H9 (cell line): ENCODE data around the gene PPWD1. TPM values are rescaled to one million over a fixed set of nuclear protein-coding genes. Genes with fewer than 3 reads are reported as not detected.

Source experiments
- DNase-seq: peaks from one replicate; pipeline ENCODE4 v3.0.0-alpha.2; 2017
- H2AFZ ChIP-seq: one replicate; pipeline ENCODE4 v1.6.1; 2013; ENCODE audit warnings: mild to moderate bottlenecking, low read length, control low read depth, moderate library complexity
- H2AK5ac ChIP-seq: 2 replicates; pipeline ENCODE4 v1.6.1; 2013; ENCODE audit warnings: low read length, control low read depth, mixed read lengths; ENCODE audit not compliant: insufficient read length
- H2BK120ac ChIP-seq: one replicate; pipeline ENCODE4 v1.6.1; 2013; ENCODE audit warnings: low read depth, mild to moderate bottlenecking, low read length, control low read depth, inconsistent platforms; ENCODE audit not compliant: poor library complexity, severe bottlenecking
- H2BK12ac ChIP-seq: 2 replicates; pipeline ENCODE4 v1.6.1; 2013; ENCODE audit warnings: low read length, control low read depth, mixed read lengths, low read depth; ENCODE audit not compliant: insufficient read length
- H2BK15ac ChIP-seq: 2 replicates; pipeline ENCODE4 v1.6.1; 2013; ENCODE audit warnings: low read depth, low read length, control low read depth
- H2BK20ac ChIP-seq: one replicate; pipeline ENCODE4 v1.6.1; 2013; ENCODE audit warnings: low read depth, mild to moderate bottlenecking, low read length, control low read depth, inconsistent platforms; ENCODE audit not compliant: poor library complexity, severe bottlenecking
- H2BK5ac ChIP-seq: 2 replicates; pipeline ENCODE4 v1.6.1; 2013; ENCODE audit warnings: low read length, control low read depth, mixed read lengths; ENCODE audit not compliant: insufficient read length
- H3K14ac ChIP-seq: 2 replicates; pipeline ENCODE4 v1.6.1; 2013; ENCODE audit warnings: low read length, control low read depth; ENCODE audit not compliant: insufficient read depth
- H3K18ac ChIP-seq: 2 replicates; pipeline ENCODE4 v1.6.1; 2013; ENCODE audit warnings: low read depth, mild to moderate bottlenecking, mixed read lengths, low read length, control low read depth; ENCODE audit not compliant: insufficient read length
- H3K23ac ChIP-seq: 2 replicates; pipeline ENCODE4 v1.6.1; 2013; ENCODE audit warnings: low read length, control low read depth, mixed read lengths, low read depth; ENCODE audit not compliant: insufficient read length
- H3K23me2 ChIP-seq: 2 replicates; pipeline ENCODE4 v1.6.1; 2013; ENCODE audit warnings: low read depth, mild to moderate bottlenecking, mixed read lengths, low read length, control low read depth; ENCODE audit not compliant: insufficient read length, poor library complexity, severe bottlenecking
- H3K27ac ChIP-seq: 2 replicates; pipeline ENCODE4 v1.5.1; 2013; ENCODE audit warnings: low read length, control low read depth, mixed read lengths, low read depth; ENCODE audit not compliant: insufficient read length
- H3K27me3 ChIP-seq: 2 replicates; pipeline ENCODE4 v1.6.1; 2013; ENCODE audit warnings: low read length, control low read depth, inconsistent platforms; ENCODE audit not compliant: insufficient read depth
- H3K4ac ChIP-seq: 2 replicates; pipeline ENCODE4 v1.6.1; 2013; ENCODE audit warnings: low read depth, mild to moderate bottlenecking, control low read depth, inconsistent platforms, low read length, moderate library complexity
- H3K4me1 ChIP-seq: 2 replicates; pipeline ENCODE4 v1.6.1; 2013; ENCODE audit warnings: low read length, control low read depth, inconsistent platforms; ENCODE audit not compliant: insufficient read depth
- H3K4me2 ChIP-seq: 2 replicates; pipeline ENCODE4 v1.6.1; 2013; ENCODE audit warnings: low read length, control low read depth, mixed read lengths; ENCODE audit not compliant: insufficient read length, insufficient read depth
- H3K56ac ChIP-seq: 2 replicates; pipeline ENCODE4 v1.6.1; 2013; ENCODE audit warnings: low read depth, mild to moderate bottlenecking, mixed read lengths, low read length, control low read depth; ENCODE audit not compliant: insufficient read length
- H3K79me1 ChIP-seq: 2 replicates; pipeline ENCODE4 v1.6.1; 2013; ENCODE audit warnings: low read depth, mild to moderate bottlenecking, moderate library complexity, low read length, control low read depth, inconsistent platforms; ENCODE audit not compliant: insufficient read depth, poor library complexity, severe bottlenecking
- H3K79me2 ChIP-seq: 2 replicates; pipeline ENCODE4 v1.6.1; 2013; ENCODE audit warnings: low read length, control low read depth, inconsistent platforms; ENCODE audit not compliant: insufficient read depth
- H3K9ac ChIP-seq: 2 replicates; pipeline ENCODE4 v1.6.1; 2013; ENCODE audit warnings: low read length, control low read depth, mixed read lengths; ENCODE audit not compliant: insufficient read length; ENCODE audit errors: extremely low read depth
- H3K9me3 ChIP-seq: one replicate; pipeline ENCODE4 v1.6.1; 2013; ENCODE audit warnings: low read depth, low read length, inconsistent platforms; ENCODE audit not compliant: control insufficient read depth
- H3T11ph ChIP-seq: one replicate; pipeline ENCODE4 v1.6.1; 2013; ENCODE audit warnings: mild to moderate bottlenecking, low read length, control low read depth, inconsistent platforms
- H4K20me1 ChIP-seq: one replicate; pipeline ENCODE4 v1.6.1; 2013; ENCODE audit not compliant: control insufficient read depth, insufficient read length, insufficient read depth
- H4K5ac ChIP-seq: 2 replicates; pipeline ENCODE4 v1.6.1; 2013; ENCODE audit warnings: low read depth, mild to moderate bottlenecking, mixed read lengths, low read length, control low read depth; ENCODE audit not compliant: insufficient read length
- H4K8ac ChIP-seq: replicated peaks from 2 replicates; pipeline ENCODE4 v1.6.1; 2013; ENCODE audit warnings: low read length, control low read depth, mixed read lengths, low read depth; ENCODE audit not compliant: insufficient read length
- H4K91ac ChIP-seq: 2 replicates; pipeline ENCODE4 v1.6.1; 2013; ENCODE audit warnings: low read depth, mild to moderate bottlenecking, moderate library complexity, mixed read lengths, low read length, control low read depth; ENCODE audit not compliant: insufficient read length
- H3K27ac Mint-ChIP-seq, 3 experiments: 2 replicates in 2 of 3; 3 replicates in 1 of 3; pipeline ENCODE4 v1.8.0; 2020 to 2021; ENCODE audit warnings: mixed read lengths in 3 of 3, mild to moderate bottlenecking in 1 of 3, moderate library complexity in 1 of 3
- H3K27me3 Mint-ChIP-seq: 2 replicates; pipeline ENCODE4 v1.8.0; 2021; ENCODE audit warnings: low read depth, mild to moderate bottlenecking, moderate library complexity, mixed read lengths
- H3K36me3 Mint-ChIP-seq, 3 experiments: 2 replicates in 2 of 3; 3 replicates in 1 of 3; pipeline ENCODE4 v1.8.0; 2020 to 2021; ENCODE audit warnings: low read depth in 3 of 3, mixed read lengths in 3 of 3; ENCODE audit not compliant: insufficient read depth in 1 of 3
- H3K4me1 Mint-ChIP-seq, 2 experiments: 2 replicates each; pipeline ENCODE4 v1.8.0; 2020; ENCODE audit warnings: mixed read lengths in 2 of 2
- H3K4me3 Mint-ChIP-seq, 2 experiments: 2 replicates in 1 of 2; 3 replicates in 1 of 2; pipeline ENCODE4 v1.8.0; 2020 to 2021; ENCODE audit warnings: mild to moderate bottlenecking in 2 of 2, mixed read lengths in 2 of 2, moderate library complexity in 1 of 2
- H3K9me3 Mint-ChIP-seq, 2 experiments: 2 replicates in 1 of 2; 3 replicates in 1 of 2; pipeline ENCODE4 v1.8.0; 2020; ENCODE audit warnings: mild to moderate bottlenecking in 2 of 2, mixed read lengths in 2 of 2, moderate library complexity in 1 of 2
- WGBS: extraction: QIAGEN DNeasy Blood & Tissue Kit; methylation state at CpG from one replicate; pipeline ENCODE4 v1.1.7; 2013; ENCODE audit warnings: missing lambda C conversion rate, low lambda C conversion rate, mixed read lengths; ENCODE audit not compliant: insufficient read length; ENCODE audit errors: extremely low coverage; 5-methylcytosine and 5-hydroxymethylcytosine counted together
- total RNA-seq: library from RNA; stranded (reverse); gene quantifications from 2 replicates; pipeline ENCODE4 v1.2.1, GENCODE V29; 2021
- TF ChIP-seq, protein P1 (sequence below): fragments of 200-600 bp; sonication (generic); conservative IDR thresholded peaks from 3 replicates; pipeline ENCODE4 v1.8.0; 2021; ENCODE audit warnings: antibody characterized with exemption, mild to moderate bottlenecking

Gene PPWD1
- total RNA-seq, 1 experiment from 2014 or later, result 43.2 TPM

DNA sequence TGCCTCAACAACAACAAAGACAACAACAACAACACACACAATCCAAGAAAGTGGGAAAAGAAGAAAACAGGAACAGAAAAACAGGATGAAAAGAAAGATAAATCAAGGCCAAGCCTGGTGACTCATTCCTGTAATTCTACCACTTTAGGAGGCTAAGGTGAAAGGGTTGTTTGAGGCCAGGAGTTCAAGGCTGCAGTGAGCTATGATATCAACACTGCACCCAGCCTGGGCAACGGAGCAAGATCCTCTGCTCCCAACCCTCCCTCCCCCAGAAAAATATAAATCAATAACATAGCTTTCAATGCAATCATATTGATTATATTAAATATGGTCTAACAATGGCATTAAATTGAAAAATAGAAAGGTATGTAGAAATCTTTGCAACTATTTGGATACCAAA lies 32.2 kb upstream of the PPWD1 start:
- Histone ChIP-seq H3K18ac (no peak overlapping the region), H4K91ac (no peak overlapping the region), H4K20me1 (no peaks in the 10 kb centered on the region), H3K27me3 (no peaks in the 10 kb centered on the region), H2AK5ac (no peak overlapping the region), H3K79me2 (no peaks in the 10 kb centered on the region), H2BK5ac (no peak overlapping the region), H3K27ac (no peak overlapping the region), H3K23me2 (no peaks in the 10 kb centered on the region), H2BK120ac (no peak overlapping the region), H2BK15ac (no peak overlapping the region), H2BK12ac (no peak overlapping the region), H4K8ac (no peak overlapping the region), H3K4me1 (no peaks in the 10 kb centered on the region), H4K5ac (no peak overlapping the region), H3K4ac (no peak overlapping the region), H3K9me3 (no peaks in the 10 kb centered on the region), H3K14ac (no peak overlapping the region), H3K9ac (no peak overlapping the region), H3K4me2 (no peak overlapping the region), H3K56ac (no peak overlapping the region), H3K79me1 (no peaks in the 10 kb centered on the region), H3T11ph (no peak overlapping the region), H3K23ac (no peak overlapping the region), H2AFZ (no peak overlapping the region), H2BK20ac (no peak overlapping the region)
- Mint-ChIP-seq H3K9me3 (no peaks in the 10 kb centered on the region), H3K36me3 (peaks cover 4 to 20% (median 18%) of the 10 kb centered on the region in 3 experiments; a peak in 6 of 7 replicates), H3K27ac (0 out of 7 replicates have a peak overlapping the region, but pooled peaks of 1 of the 3 experiments have one; percentile 17), H3K4me3 (no peak overlapping the region), H3K4me1 (0 out of 4 replicates have a peak, but pooled peaks cover 0 to 4% of the 10 kb centered on the region in 2 experiments), H3K27me3 (no peaks in the 10 kb centered on the region)
- WGBS, result no CpG with 5 or more reads among the region's 1 CpG
- TF ChIP-seq, protein P1, sequence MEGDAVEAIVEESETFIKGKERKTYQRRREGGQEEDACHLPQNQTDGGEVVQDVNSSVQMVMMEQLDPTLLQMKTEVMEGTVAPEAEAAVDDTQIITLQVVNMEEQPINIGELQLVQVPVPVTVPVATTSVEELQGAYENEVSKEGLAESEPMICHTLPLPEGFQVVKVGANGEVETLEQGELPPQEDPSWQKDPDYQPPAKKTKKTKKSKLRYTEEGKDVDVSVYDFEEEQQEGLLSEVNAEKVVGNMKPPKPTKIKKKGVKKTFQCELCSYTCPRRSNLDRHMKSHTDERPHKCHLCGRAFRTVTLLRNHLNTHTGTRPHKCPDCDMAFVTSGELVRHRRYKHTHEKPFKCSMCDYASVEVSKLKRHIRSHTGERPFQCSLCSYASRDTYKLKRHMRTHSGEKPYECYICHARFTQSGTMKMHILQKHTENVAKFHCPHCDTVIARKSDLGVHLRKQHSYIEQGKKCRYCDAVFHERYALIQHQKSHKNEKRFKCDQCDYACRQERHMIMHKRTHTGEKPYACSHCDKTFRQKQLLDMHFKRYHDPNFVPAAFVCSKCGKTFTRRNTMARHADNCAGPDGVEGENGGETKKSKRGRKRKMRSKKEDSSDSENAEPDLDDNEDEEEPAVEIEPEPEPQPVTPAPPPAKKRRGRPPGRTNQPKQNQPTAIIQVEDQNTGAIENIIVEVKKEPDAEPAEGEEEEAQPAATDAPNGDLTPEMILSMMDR, result no peak
- DNase-seq, result no peak
